ENCODE data around the gene STAT3.
"Not testable (repeated sequence)": the region's sequence is repeated elsewhere in the genome, so short reads cannot be mapped to it uniquely, and the experiment has no call there.

STAT3 gene

DNA sequence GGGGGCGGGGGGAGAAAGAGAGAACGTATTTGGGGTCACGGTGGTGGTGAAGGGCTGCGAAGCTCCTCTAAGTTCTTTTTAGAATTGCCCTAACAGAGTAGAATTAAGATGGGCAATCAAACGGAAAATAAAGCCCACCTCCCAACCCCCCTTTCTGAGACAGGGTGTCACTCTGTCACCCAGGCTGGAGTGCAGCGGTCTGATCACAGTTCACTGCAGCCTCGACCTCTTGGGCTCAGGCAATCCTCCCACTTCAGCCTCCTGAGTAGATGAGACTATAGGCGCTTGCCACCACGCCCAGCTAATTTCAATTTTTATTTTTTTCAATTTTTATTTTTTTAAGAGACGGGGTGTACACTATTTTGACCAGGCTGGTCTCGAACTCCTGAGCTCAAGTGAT, 35.5 kb upstream of the STAT3 start:
- in situ Hi-C loops (cut with HindIII; ENCODE audit: low sequenced_read_pairs) = loop anchor here (5.0 kb wide), 1 partner anchor 94 kb away; no protein-coding TSS in a partner anchor
- TF ChIP-seq, protein P1, sequence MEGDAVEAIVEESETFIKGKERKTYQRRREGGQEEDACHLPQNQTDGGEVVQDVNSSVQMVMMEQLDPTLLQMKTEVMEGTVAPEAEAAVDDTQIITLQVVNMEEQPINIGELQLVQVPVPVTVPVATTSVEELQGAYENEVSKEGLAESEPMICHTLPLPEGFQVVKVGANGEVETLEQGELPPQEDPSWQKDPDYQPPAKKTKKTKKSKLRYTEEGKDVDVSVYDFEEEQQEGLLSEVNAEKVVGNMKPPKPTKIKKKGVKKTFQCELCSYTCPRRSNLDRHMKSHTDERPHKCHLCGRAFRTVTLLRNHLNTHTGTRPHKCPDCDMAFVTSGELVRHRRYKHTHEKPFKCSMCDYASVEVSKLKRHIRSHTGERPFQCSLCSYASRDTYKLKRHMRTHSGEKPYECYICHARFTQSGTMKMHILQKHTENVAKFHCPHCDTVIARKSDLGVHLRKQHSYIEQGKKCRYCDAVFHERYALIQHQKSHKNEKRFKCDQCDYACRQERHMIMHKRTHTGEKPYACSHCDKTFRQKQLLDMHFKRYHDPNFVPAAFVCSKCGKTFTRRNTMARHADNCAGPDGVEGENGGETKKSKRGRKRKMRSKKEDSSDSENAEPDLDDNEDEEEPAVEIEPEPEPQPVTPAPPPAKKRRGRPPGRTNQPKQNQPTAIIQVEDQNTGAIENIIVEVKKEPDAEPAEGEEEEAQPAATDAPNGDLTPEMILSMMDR (IDR thresholded peaks at IDR 0.05; ENCODE audit: low read depth, low read length, missing control alignments) = no peak
- no peak for DNase-seq (ENCODE audit: low read depth)
- H3K4me3 ChIP-seq (ENCODE audit: low read depth, low read length) = peak overlapping the region; percentile 100

DNA sequence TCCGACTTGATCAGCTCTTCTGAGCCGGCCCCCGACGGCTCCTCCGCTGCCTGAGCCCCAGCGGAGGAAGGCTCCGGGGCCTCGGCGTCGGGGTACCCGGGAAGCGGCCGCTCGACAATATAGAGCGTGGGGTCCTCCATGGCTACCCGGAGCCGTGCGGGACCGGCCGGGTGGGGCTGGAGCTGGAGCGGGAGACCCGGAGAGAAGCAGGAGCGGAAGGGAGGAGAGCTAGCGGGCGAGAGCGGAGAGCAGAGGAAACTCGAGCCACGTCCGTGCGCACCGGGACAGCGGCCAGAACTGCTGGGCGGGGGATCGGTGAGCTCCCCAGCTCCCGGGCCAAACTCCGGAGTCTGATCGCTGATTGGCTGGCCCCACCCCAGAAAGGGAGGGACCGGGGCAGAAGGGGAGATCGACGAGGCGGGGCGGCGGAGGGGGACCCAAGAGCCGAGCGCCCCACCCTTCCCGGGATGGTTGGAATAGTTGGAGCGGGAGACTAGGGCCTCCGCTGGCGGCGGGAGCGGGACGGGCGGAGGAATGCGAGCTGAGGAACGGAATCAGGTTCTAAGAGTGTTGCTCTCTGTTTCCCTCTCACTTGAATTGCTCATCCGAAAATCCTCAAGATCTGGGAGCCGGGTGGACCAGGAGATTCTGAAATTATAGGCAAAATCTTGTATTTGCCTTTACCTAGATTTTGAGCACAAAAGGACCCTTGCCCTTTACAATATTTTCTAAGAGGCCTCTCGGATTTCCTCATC, 34.9 kb upstream of the STAT3 start, which contains the start of gene CAVIN1:
Gene CAVIN1 (minus strand): TSS at position 299 of the 755 bp plus-strand sequence. CDS start 159 bp downstream, at position 140.
- in situ Hi-C loops (cut with HindIII; ENCODE audit: low sequenced_read_pairs) = loop anchor here (5.0 kb wide), 1 partner anchor 94 kb away; no protein-coding TSS in a partner anchor
- DNase-seq (ENCODE audit: low read depth) = peak; percentile 98
- TF ChIP-seq, protein P1 (IDR thresholded peaks at IDR 0.05; ENCODE audit: low read depth, low read length, missing control alignments) = no peak
- peak within 1 kb of the TSS; percentile 100 for H3K4me3 ChIP-seq (ENCODE audit: low read depth, low read length)

DNA sequence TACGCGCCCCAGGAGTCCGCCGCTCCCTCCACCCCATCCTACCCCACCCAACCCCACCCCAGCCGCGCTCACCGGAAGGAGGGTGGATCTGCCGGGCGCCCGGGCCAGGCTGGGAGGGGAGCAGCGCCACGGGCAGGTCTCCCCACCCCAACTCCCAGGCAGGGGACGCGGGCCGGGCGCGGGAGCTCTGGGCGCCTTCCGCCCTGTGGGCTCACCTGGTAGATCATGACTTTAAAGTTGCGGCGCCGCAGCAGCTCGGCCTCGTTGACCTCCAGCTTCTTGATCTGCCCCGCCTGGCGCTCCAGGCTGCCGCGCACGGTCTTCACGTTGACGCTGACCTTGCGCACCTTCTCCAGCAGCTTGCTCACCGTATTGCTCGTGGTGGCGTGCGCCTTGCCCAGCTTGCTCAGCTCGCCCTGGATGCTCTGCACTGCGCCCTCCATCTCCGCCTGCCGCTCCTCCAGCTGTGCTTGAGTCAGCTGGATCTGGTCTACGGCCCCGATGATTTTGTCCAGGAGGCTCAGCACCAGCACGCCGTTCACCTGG, 34.2 kb upstream of the STAT3 start:
- in situ Hi-C loops (cut with HindIII; ENCODE audit: low sequenced_read_pairs) = loop anchor here (5.0 kb wide), 1 partner anchor 95 kb away; no protein-coding TSS in a partner anchor
- H3K4me3 ChIP-seq (ENCODE audit: low read depth, low read length) = peak overlapping the region; percentile 100
- TF ChIP-seq, protein P1 (IDR thresholded peaks at IDR 0.05; ENCODE audit: low read depth, low read length, missing control alignments) = no peak
- DNase-seq (ENCODE audit: low read depth) = no peak

DNA sequence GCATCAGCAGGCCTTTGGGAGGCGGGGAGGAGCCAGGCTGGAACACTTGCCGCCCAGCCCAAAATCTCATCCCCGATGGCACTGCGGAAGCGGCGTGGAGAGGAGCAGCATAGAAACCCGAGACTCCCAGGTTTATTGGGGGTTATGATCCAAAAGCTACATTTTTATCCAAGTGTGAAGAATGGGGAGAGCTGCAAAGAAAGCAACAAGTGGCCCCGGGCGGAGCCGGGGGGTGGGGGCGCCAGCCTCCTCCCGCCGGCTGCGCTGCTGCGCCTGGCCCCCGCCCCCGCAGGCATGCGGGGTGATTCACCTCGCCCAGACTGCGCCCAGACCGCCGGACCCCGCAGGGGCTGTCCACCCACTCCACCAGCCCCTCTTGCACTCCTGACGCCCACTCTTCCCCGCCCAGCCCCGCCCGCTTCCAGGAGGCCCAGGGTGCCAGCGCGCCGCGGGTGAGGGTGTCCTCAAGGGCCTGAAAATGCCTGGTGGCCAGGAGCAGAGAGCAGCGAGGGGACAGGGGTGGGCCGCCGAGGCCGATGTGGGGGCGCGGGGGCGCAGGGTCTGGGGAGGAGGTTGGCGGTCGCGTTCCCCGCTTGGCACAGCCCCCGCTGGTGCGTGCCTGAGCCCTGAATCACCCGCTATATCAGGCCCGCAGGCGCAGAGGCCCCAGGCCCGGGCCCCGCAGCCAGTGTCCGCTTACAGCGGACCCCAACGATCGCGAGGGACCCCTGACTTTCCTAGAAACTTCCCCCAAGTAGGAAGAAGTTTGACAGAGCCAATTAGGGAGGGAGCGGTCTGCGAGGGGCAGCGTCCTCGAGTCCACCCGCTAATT, 33.5 kb upstream of the STAT3 start:
- no peak for DNase-seq (ENCODE audit: low read depth)
- TF ChIP-seq, protein P1 (IDR thresholded peaks at IDR 0.05; ENCODE audit: low read depth, low read length, missing control alignments) = no peak
- H3K4me3 ChIP-seq (ENCODE audit: low read depth, low read length) = peak overlapping the region; percentile 100
- in situ Hi-C loops (cut with HindIII; ENCODE audit: low sequenced_read_pairs) = loop anchor here (5.0 kb wide), 1 partner anchor 96 kb away; no protein-coding TSS in a partner anchor

DNA sequence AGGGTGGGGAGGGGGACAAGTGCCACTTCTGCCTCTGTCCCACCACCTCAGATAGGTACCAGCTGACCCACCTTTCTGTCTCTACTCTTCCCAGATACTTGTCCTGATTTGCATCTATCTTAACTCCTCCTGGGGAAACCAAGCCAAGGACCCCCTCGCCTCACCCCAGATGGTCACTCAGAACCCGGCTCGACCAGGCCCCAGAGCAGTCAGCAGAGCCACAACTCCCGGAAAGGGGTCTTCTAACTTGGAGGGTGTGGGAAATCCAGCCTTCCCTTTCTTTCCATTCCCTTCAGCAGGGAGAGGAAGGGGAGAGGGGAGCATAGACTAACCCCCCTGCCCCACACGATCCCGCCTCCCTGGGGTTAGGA, 32.9 kb upstream of the STAT3 start:
- in situ Hi-C loops (cut with HindIII; ENCODE audit: low sequenced_read_pairs) = loop anchor here (5.0 kb wide), 1 partner anchor 96 kb away; no protein-coding TSS in a partner anchor
- peak overlapping the region; percentile 100 for H3K4me3 ChIP-seq (ENCODE audit: low read depth, low read length)
- TF ChIP-seq, protein P1 (IDR thresholded peaks at IDR 0.05; ENCODE audit: low read depth, low read length, missing control alignments) = no peak
- no peak for DNase-seq (ENCODE audit: low read depth)

DNA sequence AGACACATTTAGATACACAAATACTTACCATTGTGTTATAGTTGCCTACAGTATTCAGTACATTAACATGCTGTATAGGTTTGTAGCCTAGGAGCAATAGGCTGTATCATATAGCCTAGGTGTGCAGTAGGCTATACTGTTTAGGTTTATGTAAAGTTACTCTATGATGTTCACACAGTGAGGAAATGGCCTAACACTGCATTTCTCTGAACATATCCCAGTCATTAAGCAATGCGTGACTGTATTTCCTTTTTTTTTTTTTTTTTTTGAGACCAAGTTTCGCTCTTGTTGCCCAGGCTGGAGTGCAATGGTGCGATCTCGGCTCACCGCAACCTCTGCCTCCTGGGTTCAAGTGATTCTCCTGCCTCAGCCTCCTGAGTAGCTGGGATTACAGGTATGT, 29.7 kb upstream of the STAT3 start:
- H3K4me3 ChIP-seq (ENCODE audit: low read depth, low read length); DNase-seq (ENCODE audit: low read depth); in situ Hi-C loops (cut with HindIII; ENCODE audit: low sequenced_read_pairs): not testable (repeated sequence)

Data from astrocyte of the cerebellum (primary cell).